Stomach (tissue), 9 donors: ENCODE data around the gene OR56B1. TPM values are rescaled to one million over a fixed set of nuclear protein-coding genes. Genes with fewer than 3 reads are reported as not detected.

ENCODE experiments used
- DNase-seq, 2 donors: peaks; one replicate each; pipeline versions ENCODE4 v3.0.0 to v3.0.0-alpha.2; 2013 to 2019
- H3K27ac ChIP-seq, 5 donors: fragments of 200-600 bp in 4 of 5; sonication (generic) in 4 of 5; one replicate each; pipeline ENCODE4 v1.5.1; 2013 to 2019; ENCODE audit warnings: mild to moderate bottlenecking in 1 of 5, moderate library complexity in 1 of 5
- H3K27me3 ChIP-seq, 3 donors: fragments of 200-600 bp; sonication (generic); one replicate each; pipeline ENCODE4 v1.5.1; 2017 to 2019; ENCODE audit warnings: mixed run types in 1 of 3
- H3K36me3 ChIP-seq, 4 donors: fragments of 200-600 bp; sonication (generic); 1 replicate in 3 of 4; 2 replicates in 1 of 4; pipeline ENCODE4 v1.5.1; 2016 to 2019
- H3K4me1 ChIP-seq, 4 donors: fragments of 200-600 bp; sonication (generic); one replicate each; pipeline ENCODE4 v1.5.1; 2016 to 2019
- H3K4me3 ChIP-seq, 4 donors: fragments of 200-600 bp; sonication (generic) in 3 of 4; one replicate each; pipeline ENCODE4 v1.5.1; 2016 to 2019; ENCODE audit warnings: mild to moderate bottlenecking in 1 of 4
- H3K9me3 ChIP-seq, 4 donors: fragments of 200-600 bp; sonication (generic); one replicate each; pipeline ENCODE4 v1.5.1; 2016 to 2019
- EP300 ChIP-seq: sonication (generic); formaldehyde crosslinking; IDR thresholded peaks from one replicate; pipeline ENCODE4 v1.6.1; 2017; ENCODE audit warnings: antibody characterized with exemption
- POLR2A ChIP-seq, 4 donors: fragments of 450-650 bp; IDR thresholded peaks; one replicate each; pipeline ENCODE4 v1.6.1; 2016; ENCODE audit warnings: antibody characterized with exemption in 4 of 4, control low read depth in 2 of 4, mild to moderate bottlenecking in 1 of 4, moderate library complexity in 1 of 4
- POLR2AphosphoS5 ChIP-seq, 3 donors: sonication (generic); formaldehyde crosslinking; IDR thresholded peaks; one replicate each; pipeline ENCODE4 v1.6.1; 2016; ENCODE audit warnings: antibody characterized with exemption in 3 of 3
- WGBS, 5 donors: extraction: QIAGEN DNeasy Blood & Tissue Kit in 3 of 5; methylation state at CpG; one replicate each; pipeline versions ENCODE4 v1.1.5 to v1.1.7; 2013 to 2018; 5-methylcytosine and 5-hydroxymethylcytosine counted together
- intact Hi-C: fragments of 100-400 bp; cut with DNase I; formaldehyde crosslinking; loops from one replicate; pipeline ENCODE4 v1.15.1; 2023; ENCODE audit warnings: low total_unique reads
- polyA plus RNA-seq, 3 donors: library from polyadenylated mRNA; stranded (reverse); fragments of 200-250 nt; gene quantifications; one replicate each; pipeline ENCODE4 v1.2.3, GENCODE V29; 2013
- total RNA-seq, 5 donors: library from RNA; depleted of rRNA; stranded (reverse); fragments of >200 nt; gene quantifications; one replicate each; pipeline versions ENCODE4 v1.1.0 to v1.2.3, GENCODE V29; 2014 to 2016
- TF ChIP-seq, protein P1 (sequence below), 7 experiments: fragments of 450-650 bp in 4 of 7; fragments of 200-600 bp in 3 of 7; sonication (generic) in 3 of 7; IDR thresholded peaks; one replicate each; pipeline ENCODE4 v1.5.1; 2016 to 2019; ENCODE audit warnings: antibody characterized with exemption in 7 of 7, control low read depth in 2 of 7, mild to moderate bottlenecking in 1 of 7
- donor health status: healthy with polysubstance abuse.
- donor health status: Bipolar disorder and iron deficiency.
- donor health status: healthy.

The OR56B1 gene
- total and polyA plus RNA-seq, 8 donors = 0.18 TPM; not detected in 7

DNA sequence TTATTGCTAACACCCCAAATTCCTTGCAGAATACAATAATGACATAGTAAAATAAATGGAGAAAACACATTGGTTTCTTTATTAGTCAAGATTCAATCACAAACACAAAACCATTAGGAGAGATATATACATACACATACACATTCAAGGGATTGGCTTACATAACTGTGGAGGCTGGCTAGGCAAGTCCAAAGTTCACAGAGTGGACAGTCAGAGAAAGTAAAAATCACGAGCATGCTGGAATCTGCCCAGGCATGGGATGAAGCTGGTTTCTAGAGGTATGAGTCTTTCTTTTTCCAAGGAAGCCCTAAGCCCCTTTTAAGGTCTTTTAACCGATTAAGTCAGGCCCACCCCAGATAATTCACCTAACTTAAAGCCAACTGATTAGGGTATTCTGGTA lies 13.6 kb upstream of the OR56B1 start:
- intact Hi-C loops = no loop called here
- H3K36me3 ChIP-seq = no peaks in the 10 kb centered on the region
- TF ChIP-seq POLR2AphosphoS5 (IDR thresholded peaks at IDR 0.05) (no peak), EP300 (no peak), POLR2A (IDR thresholded peaks at IDR 0.05) (no peak)
- TF ChIP-seq, protein P1, sequence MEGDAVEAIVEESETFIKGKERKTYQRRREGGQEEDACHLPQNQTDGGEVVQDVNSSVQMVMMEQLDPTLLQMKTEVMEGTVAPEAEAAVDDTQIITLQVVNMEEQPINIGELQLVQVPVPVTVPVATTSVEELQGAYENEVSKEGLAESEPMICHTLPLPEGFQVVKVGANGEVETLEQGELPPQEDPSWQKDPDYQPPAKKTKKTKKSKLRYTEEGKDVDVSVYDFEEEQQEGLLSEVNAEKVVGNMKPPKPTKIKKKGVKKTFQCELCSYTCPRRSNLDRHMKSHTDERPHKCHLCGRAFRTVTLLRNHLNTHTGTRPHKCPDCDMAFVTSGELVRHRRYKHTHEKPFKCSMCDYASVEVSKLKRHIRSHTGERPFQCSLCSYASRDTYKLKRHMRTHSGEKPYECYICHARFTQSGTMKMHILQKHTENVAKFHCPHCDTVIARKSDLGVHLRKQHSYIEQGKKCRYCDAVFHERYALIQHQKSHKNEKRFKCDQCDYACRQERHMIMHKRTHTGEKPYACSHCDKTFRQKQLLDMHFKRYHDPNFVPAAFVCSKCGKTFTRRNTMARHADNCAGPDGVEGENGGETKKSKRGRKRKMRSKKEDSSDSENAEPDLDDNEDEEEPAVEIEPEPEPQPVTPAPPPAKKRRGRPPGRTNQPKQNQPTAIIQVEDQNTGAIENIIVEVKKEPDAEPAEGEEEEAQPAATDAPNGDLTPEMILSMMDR (IDR thresholded peaks at IDR 0.05) = no peak
- no peak for DNase-seq
- H3K27me3 ChIP-seq = no peaks in the 10 kb centered on the region
- no peak overlapping the region for H3K27ac ChIP-seq
- no peaks in the 10 kb centered on the region for H3K4me1 ChIP-seq
- H3K9me3 ChIP-seq = no peaks in the 10 kb centered on the region
- no peak overlapping the region for H3K4me3 ChIP-seq
- WGBS, 5 donors = 55 to 62% (median 58%) methylated on average over 2 of the region's 2 CpGs

DNA sequence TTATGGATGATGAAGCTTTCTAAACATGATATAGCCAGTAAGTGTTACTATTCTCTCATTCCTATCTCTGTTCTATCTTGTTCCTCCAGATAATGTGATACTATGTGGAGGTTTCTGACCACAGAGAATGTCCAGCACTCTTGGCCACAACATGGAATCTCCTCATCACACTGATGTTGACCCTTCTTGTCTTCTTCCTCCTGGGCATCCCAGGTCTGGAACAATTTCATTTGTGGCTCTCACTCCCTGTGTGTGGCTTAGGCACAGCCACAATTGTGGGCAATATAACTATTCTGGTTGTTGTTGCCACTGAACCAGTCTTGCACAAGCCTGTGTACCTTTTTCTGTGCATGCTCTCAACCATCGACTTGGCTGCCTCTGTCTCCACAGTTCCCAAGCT lies 9.9 kb upstream of the OR56B1 start:
- no peaks in the 10 kb centered on the region for H3K4me1 ChIP-seq
- DNase-seq = no peak
- H3K4me3 ChIP-seq = no peak overlapping the region
- H3K9me3 ChIP-seq = no peaks in the 10 kb centered on the region
- 78 to 95% (median 88%) methylated on average over 1 of the region's 1 CpG for WGBS, 5 donors
- H3K27ac ChIP-seq = no peak overlapping the region
- no peaks in the 10 kb centered on the region for H3K36me3 ChIP-seq
- no peaks in the 10 kb centered on the region for H3K27me3 ChIP-seq
- TF ChIP-seq, protein P1 (IDR thresholded peaks at IDR 0.05) = no peak
- TF ChIP-seq POLR2A (IDR thresholded peaks at IDR 0.05) (no peak), EP300 (no peak), POLR2AphosphoS5 (IDR thresholded peaks at IDR 0.05) (no peak)
- intact Hi-C loops = no loop called here

DNA sequence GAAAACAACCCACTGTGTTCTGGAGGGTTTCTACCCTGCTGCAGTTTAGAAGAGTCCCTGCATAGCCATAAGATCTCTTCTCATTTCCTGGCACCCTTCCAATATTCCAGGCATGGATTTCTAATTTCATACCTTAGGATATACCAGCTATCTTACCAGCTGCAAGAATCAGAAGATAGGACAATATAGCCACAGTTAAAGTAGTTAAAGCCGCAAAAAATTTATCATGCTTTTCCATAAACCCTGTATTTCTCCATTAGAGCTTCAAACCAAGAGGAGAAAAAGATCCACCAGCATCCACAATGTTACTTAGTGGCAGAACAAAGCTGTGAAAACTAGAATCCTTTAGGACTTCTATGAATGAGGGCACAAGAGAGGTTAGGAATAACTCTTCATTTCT lies 8.6 kb upstream of the OR56B1 start:
- no peak overlapping the region for H3K4me3 ChIP-seq
- TF ChIP-seq POLR2AphosphoS5 (IDR thresholded peaks at IDR 0.05) = no peak
- no peak for TF ChIP-seq POLR2A (IDR thresholded peaks at IDR 0.05)
- TF ChIP-seq EP300 = no peak
- TF ChIP-seq, protein P1 (IDR thresholded peaks at IDR 0.05) = no peak
- no peaks in the 10 kb centered on the region for H3K27me3 ChIP-seq
- DNase-seq = no peak
- H3K4me1 ChIP-seq = no peaks in the 10 kb centered on the region
- 86 to 100% (median 89%) methylated on average over 1 of the region's 1 CpG for WGBS, 5 donors
- H3K27ac ChIP-seq = no peak overlapping the region
- intact Hi-C loops = no loop called here
- H3K36me3 ChIP-seq = no peaks in the 10 kb centered on the region
- no peaks in the 10 kb centered on the region for H3K9me3 ChIP-seq

DNA sequence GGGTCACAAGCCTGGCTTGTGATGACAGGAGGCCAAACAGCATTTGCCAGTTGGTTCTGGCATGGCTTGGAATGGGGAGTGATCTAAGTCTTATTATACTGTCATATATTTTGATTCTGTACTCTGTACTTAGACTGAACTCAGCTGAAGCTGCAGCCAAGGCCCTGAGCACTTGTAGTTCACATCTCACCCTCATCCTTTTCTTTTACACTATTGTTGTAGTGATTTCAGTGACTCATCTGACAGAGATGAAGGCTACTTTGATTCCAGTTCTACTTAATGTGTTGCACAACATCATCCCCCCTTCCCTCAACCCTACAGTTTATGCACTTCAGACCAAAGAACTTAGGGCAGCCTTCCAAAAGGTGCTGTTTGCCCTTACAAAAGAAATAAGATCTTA lies 843 bp downstream of the OR56B1 start:
- Histone ChIP-seq H3K4me3 (no peak overlapping the region), H3K36me3 (no peaks in the 10 kb centered on the region), H3K4me1 (no peaks in the 10 kb centered on the region), H3K27me3 (no peaks in the 10 kb centered on the region), H3K9me3 (peaks cover 0 to 12% (median 8%) of the 10 kb centered on the region in 4 donors), H3K27ac (no peak overlapping the region)
- no peak for DNase-seq
- TF ChIP-seq EP300 = no peak
- no peak for TF ChIP-seq POLR2AphosphoS5 (IDR thresholded peaks at IDR 0.05)
- TF ChIP-seq, protein P1 (IDR thresholded peaks at IDR 0.05) = no peak
- TF ChIP-seq POLR2A (IDR thresholded peaks at IDR 0.05) = no peak
- intact Hi-C loops = no loop called here
